Measurements from ENCODE around the gene FMOD.

GRCh38 chr1:203299169-203299568, 51.8 kb downstream of the FMOD start:
- TF ChIP-seq CTCF (conservative IDR thresholded peaks at IDR 0.05; ENCODE audit: low read length): no peak
- TF ChIP-seq EZH2phosphoT487 (IDR thresholded peaks at IDR 0.05; ENCODE audit: borderline replicate concordance): no peak

Data from Loucy (cell line).